Measurements from ENCODE around the gene KIF16B.

- TF ChIP-seq CTCF (IDR thresholded peaks at IDR 0.05; ENCODE audit: insufficient read depth, low read length) (no peak), REST (IDR thresholded peaks at IDR 0.05; ENCODE audit: insufficient replicate concordance, low read depth) (no peak), GABPA (IDR thresholded peaks at IDR 0.05; ENCODE audit: low read depth) (no peak)
Measured at GRCh38 chr20:16621435-16622141, 48.3 kb upstream of the KIF16B start.
